Mesothelial cell of epicardium (in vitro differentiated cells): ENCODE results near the gene FYB1. TPM values are rescaled to one million over a fixed set of nuclear protein-coding genes. Genes with fewer than 3 reads are reported as not detected.

Experiments
- DNase-seq, 2 experiments: peaks; one replicate each; pipeline ENCODE4 v3.0.0; 2021; ENCODE audit warnings: low spot score in 2 of 2; ENCODE audit not compliant: unreplicated experiment in 2 of 2
- H3K27ac Mint-ChIP-seq: 2 replicates; pipeline ENCODE4 v1.8.0; 2021; ENCODE audit warnings: mixed read lengths
- H3K27me3 Mint-ChIP-seq: 2 replicates; pipeline ENCODE4 v1.8.0; 2021; ENCODE audit warnings: low read depth, mixed read lengths
- H3K36me3 Mint-ChIP-seq: 2 replicates; pipeline ENCODE4 v1.8.0; 2021; ENCODE audit warnings: mixed read lengths
- H3K4me1 Mint-ChIP-seq: 2 replicates; pipeline ENCODE4 v1.8.0; 2021; ENCODE audit warnings: mixed read lengths
- H3K4me3 Mint-ChIP-seq: 2 replicates; pipeline ENCODE4 v1.8.0; 2021; ENCODE audit warnings: mild to moderate bottlenecking, moderate library complexity, mixed read lengths
- H3K9me3 Mint-ChIP-seq: 2 replicates; pipeline ENCODE4 v1.8.0; 2021; ENCODE audit warnings: mixed read lengths
- CTCF ChIP-seq: fragments of 200-600 bp; sonication (generic); IDR thresholded peaks from one replicate; pipeline ENCODE4 v1.5.0; 2021; ENCODE audit warnings: antibody characterized with exemption; ENCODE audit not compliant: unreplicated experiment
- total RNA-seq: library from RNA; stranded (reverse); gene quantifications from 3 replicates; pipeline ENCODE4 v1.2.1, GENCODE V29; 2021

FYB1 gene
- total RNA-seq, 1 donor from 2014 or later = 1.5 TPM

GRCh38 chr5:39146831-39147540, 72.4 kb downstream of the FYB1 start:
- no peak for TF ChIP-seq CTCF
- H3K27ac Mint-ChIP-seq = no peak overlapping the region
- no peaks in the 10 kb centered on the region for H3K4me1 Mint-ChIP-seq
- H3K36me3 Mint-ChIP-seq = no peaks in the 10 kb centered on the region
- H3K4me3 Mint-ChIP-seq = no peak overlapping the region
- no peaks in the 10 kb centered on the region for H3K9me3 Mint-ChIP-seq
- no peak for DNase-seq
- no peaks in the 10 kb centered on the region for H3K27me3 Mint-ChIP-seq

- TF ChIP-seq CTCF = no peak
- H3K4me1 Mint-ChIP-seq = no peaks in the 10 kb centered on the region
- no peak overlapping the region for H3K27ac Mint-ChIP-seq
Observed at GRCh38 chr5:39143151-39143860, 76.1 kb downstream of the FYB1 start.

GRCh38 chr5:39140558-39141168, 78.7 kb downstream of the FYB1 start:
- Mint-ChIP-seq H3K4me3 (no peak overlapping the region), H3K27me3 (no peaks in the 10 kb centered on the region), H3K36me3 (no peaks in the 10 kb centered on the region), H3K9me3 (no peaks in the 10 kb centered on the region), H3K27ac (no peak overlapping the region), H3K4me1 (no peaks in the 10 kb centered on the region)
- TF ChIP-seq CTCF = no peak
- no peak for DNase-seq

More at GRCh38 chr5:39143151-39143860, 76.1 kb downstream of the FYB1 start:
- no peaks in the 10 kb centered on the region for H3K36me3 Mint-ChIP-seq
- no peaks in the 10 kb centered on the region for H3K9me3 Mint-ChIP-seq
- H3K4me3 Mint-ChIP-seq = no peak overlapping the region
- DNase-seq = no peak
- no peaks in the 10 kb centered on the region for H3K27me3 Mint-ChIP-seq

GRCh38 chr5:39138892-39139291, 80.5 kb downstream of the FYB1 start:
- no peaks in the 10 kb centered on the region for H3K36me3 Mint-ChIP-seq
- H3K4me1 Mint-ChIP-seq = no peaks in the 10 kb centered on the region
- H3K9me3 Mint-ChIP-seq = no peaks in the 10 kb centered on the region
- H3K27me3 Mint-ChIP-seq = no peaks in the 10 kb centered on the region
- H3K4me3 Mint-ChIP-seq = no peak overlapping the region
- DNase-seq = no peak
- no peak overlapping the region for H3K27ac Mint-ChIP-seq
- no peak for TF ChIP-seq CTCF

- no peak for TF ChIP-seq CTCF
- H3K27ac Mint-ChIP-seq = no peak overlapping the region
- no peaks in the 10 kb centered on the region for H3K36me3 Mint-ChIP-seq
- DNase-seq = no peak
- peaks cover 4% of the 10 kb centered on the region for H3K27me3 Mint-ChIP-seq
- H3K9me3 Mint-ChIP-seq = no peaks in the 10 kb centered on the region
- no peaks in the 10 kb centered on the region for H3K4me1 Mint-ChIP-seq
- H3K4me3 Mint-ChIP-seq = no peak overlapping the region
Observed at GRCh38 chr5:39137819-39138451, 81.4 kb downstream of the FYB1 start.
